Cortex of kidney (tissue), 1 donor: Measurements from ENCODE around the gene CCDC57.

Source experiments
- DNase-seq: peaks from one replicate; lab custom pipeline; 2025; lab: John Stamatoyannopoulos, UW

CCDC57 gene

DNA sequence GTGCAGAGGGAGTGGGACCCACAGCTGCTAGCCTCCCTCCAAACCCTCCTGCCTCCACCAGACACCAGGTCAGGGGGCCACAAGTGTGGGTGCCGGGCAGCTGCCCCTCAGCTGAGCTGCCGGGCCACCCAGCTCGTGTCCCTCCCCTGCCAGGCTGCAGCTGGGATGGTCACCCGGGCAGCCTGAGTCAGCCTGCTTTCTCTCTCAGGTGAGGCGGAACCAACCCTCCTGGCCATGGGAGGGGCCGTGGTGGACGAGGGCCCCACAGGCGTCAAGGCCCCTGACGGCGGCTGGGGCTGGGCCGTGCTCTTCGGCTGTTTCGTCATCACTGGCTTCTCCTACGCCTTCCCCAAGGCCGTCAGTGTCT, 23.1 kb upstream of the CCDC57 start:
- no peak for DNase-seq

DNA sequence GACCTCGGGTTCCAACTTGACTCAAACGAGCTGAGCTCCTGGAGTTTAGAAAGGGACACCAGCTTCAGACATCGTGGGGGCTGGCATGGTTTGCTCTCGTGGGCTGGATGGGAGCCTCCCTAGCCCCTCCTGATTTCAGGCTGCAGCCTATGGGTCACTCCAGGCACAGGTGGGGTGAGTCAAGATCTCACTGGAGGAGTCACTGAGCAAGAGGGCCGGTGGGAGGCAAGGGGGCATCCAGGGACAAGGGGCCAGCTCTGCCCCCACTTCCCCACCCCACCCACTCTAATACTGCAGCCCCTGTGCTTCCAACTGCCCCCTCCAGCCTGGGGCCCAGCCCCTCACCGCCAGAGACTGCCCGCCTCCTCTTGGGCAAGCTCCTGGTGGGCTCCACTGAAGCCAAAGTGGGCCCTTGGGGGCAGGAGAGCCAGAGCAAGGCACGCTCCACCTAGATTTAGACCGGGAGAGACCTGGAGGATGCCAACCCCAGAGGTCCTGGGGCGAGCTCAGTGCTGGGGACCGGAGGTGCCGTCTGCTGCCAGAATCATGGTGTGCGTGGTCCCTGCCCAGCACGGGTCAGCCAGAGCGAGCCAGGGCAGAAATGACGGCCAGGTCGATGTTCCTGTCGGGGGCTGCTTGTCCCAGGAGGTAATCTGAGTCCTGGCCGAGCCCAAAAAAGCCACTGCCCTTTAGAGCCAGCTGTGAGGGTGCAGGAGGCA, 22.6 kb upstream of the CCDC57 start:
- DNase-seq, result no peak

DNA sequence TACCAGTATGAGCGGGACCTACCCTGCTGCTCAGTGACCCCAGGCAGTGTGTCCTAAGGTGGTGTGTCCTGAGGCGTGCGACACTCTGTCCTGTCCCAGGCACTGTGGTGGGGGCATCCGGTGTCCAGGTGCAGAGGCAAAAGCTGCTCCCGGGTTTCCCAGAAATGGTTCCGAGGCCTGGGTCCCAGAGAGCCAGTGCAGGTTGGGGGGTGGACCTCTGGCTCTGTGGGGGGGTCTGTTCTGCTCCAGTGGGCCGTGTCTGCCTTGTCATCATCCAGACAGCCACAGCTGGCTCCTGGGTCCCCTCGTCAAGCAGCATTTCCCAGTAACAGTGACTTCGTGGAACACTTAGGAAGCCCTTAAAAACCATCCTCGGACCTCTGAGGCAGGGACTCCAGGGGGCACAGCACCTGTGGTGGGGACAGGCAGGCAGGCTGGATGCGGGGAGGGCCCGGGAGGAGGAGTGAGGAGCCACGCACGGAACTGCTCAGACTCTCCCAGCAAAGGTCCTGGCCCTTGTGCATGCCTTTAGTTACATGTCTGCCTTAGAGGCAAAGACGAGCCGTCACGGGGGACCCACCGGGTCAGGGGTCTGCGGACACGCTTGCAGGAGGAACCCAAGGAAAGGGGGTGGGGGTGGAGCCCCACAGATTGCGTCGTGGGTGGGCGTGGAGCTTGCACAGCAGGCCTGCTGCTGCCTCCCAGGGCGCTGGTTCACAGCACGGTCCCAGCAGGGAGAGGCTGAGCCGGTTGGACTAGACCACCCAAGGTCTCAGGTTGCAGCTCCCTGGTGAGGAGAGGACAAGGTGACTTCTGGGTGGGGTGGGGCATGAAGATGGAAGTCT, 21.8 kb upstream of the CCDC57 start:
- DNase-seq, result no peak

DNA sequence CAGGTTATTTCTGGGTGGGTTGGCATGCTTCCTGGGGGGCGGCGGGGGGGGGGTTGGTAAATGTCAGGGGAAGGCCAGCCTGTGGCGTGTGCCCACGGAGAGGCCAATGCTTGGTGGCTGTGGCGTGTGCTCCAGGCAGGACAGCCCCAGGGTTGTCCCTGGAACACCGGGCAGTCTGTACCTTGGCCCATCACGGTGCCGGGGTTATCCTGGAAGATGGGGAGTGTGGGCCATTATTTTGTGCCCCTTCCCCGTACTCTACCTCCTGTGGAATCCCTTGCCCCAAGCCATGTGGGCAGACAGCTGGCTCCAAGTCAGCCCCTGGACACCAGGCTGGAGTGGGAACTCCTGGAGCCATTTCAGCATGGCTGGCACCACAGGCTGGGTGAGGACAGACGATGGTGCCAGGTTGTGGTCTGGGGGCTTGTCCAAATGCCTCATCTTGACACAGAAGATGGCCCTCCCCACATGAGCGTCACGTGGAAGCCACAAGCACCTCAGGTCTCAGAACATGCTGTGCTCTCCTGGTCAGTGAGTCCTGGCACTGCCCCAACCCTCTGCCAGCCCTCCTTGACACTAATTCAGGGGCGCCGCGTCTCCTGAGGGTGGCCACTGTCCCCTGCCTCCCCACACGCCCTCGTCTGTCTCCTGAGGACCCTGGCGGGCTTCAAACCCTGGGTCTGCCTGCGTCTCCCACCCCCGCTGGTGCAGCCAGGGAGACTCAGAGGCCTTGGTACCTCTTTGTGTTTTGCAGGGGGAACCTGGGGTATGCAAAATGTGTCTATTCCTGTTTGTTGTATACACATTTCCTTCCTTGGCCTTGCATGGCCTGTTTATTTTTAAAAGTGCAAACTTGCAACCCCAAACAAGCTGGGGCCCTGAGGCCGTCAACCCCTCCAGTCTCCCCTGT, 20.5 kb upstream of the CCDC57 start:
- DNase-seq, result no peak

DNA sequence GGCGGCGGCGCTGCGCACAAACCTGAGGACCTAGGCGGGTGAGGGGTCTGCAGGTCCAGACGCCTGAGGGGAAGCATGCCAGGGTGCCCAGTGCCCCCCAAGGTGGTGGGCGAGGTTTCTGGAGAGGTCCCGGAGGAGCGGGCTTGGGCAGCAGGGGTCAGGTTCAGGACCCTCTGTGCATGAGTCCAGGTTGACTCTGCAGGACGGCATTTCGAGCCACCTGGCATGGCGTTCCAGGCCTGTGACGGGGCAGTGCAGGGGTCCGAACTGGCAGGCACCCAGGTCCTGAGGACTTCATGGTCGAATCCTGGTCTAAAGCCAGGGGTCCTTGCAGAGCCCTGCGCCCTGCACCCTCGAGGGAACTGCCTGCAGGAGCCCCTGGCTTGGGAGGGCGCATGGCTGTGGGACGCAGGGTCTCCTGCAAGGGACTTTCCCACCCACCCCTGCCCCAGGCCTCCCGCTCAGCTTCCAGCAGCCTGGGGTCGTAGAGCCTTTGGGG, 19.7 kb upstream of the CCDC57 start:
- no peak for DNase-seq

DNA sequence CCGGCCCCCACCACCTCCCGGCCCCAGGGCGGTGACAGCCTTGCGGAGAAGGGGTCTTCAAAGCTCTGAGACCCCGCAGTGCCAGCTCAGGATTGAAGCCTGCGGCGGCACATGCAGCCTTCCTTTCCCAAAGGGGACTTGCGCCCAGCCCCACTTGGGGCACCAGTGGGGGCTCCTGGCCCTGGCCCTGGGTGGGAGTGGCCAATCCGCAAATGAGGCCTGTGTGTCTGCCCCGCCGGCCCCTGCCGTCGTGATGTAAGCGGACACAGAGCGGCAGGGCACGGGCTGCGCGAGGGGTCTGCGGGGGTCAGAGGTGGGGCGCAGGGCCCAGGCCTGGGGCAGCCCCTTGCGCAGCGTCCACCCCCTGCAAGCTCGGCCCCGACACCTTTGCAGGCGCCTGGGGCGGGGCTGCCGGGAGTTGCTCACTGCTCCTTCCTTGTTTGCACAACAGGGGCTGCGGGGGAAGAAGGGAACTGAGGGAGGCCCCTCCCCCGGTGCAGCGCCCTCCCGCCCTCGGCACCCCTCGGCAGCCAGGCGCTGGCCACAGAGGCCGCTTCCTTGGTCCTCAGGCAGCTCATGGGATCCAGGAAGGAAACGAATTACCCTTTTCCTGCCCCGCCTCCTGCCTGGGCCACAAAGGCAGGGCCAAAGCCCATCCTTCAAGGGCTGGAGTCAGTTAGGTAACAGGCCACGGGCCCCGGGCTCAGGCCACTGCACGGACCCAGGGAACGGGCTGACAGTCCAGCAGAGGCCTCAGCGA, 19.1 kb upstream of the CCDC57 start:
- DNase-seq, result no peak

DNA sequence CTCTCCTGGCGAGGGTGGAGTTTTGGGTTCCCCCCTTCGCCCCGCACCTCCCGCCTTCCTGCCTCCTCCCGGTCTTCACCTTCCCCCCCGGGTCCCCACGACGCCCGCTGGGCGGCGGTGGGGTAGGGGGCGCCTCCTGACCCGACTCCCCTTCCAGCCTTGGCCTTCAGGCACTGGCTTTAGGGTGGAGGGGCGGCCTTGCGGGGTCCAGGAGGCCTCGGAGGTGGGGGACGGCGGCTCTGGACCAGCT, 18.6 kb upstream of the CCDC57 start:
- no peak for DNase-seq

DNA sequence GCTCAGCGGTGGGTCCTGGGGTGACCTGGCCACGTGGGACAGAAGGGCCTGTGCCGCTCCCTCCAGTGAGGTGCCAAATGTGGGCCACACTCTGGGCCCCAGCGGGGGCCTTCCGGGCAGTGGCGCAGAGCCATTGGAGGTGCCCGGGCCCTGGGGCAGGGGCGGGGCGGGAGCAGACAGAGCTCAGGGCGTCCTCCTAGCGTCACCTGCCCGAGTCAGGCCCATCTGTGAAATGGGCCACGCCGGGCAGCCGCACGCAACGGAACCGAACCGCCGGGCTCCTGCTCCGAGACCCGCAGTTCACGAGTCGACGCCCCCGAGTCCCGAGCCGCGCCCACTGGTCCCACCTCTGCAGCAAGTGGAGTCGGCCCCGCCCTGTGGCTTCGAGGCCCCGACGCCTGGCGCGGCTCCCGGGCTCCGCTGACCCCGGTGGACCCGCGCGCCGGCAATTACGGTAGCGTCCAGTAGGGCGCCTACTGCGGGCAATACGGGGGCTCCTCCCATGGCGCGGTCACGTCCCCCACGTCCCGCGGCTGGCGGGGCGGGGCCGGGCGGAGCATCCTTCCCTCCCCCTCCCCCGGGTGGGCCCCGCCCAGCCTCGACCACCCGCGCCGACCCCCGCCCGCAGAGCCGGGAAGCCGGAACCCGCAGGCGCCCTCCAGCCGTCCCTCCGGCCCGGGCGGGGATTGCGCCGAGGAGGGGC, 18.1 kb upstream of the CCDC57 start:
- DNase-seq, result no peak

DNA sequence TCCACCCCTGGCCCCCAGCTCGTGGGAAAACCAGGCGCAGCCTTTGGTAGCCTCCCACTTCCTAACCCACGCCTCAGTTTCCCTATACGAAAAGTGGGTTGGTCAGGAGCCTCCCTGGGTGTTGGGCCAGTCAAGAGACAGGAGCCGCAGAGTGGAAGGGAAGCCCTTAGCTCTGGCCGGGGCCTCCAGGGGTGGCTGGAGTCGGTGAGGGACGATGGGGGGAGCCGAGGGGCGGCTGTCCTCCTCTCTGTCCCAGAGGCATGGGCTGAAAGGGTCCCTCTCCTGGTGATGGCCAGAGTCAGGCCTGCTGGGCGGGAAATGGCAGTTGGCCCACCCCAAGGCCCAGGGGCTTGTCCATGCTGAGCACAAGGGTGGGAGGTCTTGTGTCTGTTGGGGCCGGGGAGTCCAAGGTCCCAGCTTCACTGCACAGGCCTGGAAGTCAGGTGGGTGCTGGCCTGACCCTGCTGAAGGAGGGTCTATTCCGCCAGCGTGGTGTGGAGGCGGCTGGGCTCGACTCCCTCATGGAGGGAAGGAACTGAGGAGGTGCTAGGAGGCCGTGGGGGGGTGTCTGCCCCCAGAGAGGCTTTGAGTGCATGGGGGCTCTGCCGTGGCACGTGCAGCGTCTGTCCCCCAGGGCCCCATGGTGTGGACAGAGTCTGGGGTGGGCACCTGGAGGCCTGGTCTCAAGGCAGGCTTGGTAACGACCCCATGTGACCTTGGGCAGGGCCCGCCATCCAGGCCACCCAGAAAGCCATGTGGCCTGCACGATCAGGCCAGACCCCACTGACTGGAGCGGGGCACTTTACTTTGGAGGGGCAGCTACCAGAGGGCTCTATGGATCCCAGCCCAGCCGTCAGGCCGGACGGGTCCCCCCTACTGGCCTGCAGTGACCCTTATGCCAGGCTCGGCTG, 17.3 kb upstream of the CCDC57 start:
- DNase-seq, result no peak

DNA sequence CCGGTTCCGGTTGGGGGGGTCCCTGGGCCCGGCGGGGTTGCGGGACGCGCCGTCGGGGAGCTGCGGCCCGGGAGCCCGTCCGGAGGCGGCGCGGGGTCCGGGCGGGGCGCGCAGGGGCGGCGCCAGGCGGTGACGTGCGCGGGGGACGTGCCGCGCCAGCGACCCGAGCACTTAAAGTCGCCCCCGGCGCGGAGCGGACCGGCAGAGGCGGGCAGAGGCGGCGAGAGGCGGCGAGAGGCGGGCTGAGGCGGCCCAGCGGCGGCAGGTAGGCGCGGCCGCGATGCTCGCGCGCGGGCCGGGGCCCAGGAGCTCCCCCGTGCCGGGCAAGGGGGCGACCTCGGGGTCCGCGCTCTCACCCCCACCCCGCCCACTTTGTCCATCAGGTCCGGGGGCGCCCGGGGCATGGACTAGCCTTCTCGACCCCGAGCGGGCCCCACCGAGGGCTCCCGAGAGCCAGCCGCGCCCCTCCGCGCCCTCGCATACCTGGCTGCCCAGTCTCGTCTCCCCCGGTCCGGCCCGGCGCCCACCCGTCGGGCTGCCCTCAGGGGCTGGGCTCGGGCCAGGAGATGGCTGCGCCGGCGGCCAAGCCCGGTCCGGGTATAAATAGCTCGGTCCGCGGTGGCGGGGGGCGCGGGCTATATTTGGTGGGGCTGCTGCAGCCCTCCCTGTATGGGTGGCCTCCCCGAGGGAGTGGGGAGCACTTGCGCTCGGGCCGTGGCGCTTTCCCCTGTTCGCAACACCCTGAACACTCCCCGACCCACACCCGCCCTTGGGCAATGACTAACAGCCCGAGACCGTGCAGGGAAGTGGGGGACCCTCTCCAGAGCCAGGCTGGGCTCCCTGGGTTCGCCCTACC, 16.4 kb upstream of the CCDC57 start, which contains the start of gene SLC16A3:
Gene SLC16A3, plus strand, starts transcription at position 201 of the 856 bp plus-strand sequence. CDS start 6,967 bp downstream, outside the sequence.
- DNase-seq, result no peak

DNA sequence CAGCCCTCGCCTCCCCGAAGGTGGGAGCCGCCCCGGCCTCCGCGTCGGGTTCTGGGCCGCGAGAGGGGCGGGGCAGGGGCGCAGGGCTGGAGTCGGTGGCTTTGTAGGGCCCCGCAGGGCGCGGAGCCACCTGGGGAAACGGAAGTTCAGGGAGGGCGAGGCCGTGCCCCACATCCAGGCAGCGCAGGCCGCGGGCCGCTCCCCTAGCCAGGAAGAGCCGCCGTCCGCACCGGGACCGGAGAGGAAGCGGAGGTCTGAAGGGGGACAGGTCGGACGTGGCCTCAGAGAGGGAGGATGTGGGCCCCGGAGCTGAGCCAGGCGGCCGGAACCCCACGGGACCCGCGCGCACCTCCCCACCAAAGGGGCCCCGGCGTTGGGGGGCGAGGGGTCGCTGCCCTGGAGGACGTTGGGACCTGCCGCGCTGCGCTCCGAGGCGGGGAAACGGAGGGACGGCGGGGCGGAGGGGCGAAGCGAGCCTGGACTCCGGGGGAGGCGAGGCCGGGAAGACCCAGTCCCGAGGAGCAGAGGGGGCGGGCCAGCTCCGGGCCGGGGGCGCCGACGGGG, 15.7 kb upstream of the CCDC57 start:
- DNase-seq, result no peak

DNA sequence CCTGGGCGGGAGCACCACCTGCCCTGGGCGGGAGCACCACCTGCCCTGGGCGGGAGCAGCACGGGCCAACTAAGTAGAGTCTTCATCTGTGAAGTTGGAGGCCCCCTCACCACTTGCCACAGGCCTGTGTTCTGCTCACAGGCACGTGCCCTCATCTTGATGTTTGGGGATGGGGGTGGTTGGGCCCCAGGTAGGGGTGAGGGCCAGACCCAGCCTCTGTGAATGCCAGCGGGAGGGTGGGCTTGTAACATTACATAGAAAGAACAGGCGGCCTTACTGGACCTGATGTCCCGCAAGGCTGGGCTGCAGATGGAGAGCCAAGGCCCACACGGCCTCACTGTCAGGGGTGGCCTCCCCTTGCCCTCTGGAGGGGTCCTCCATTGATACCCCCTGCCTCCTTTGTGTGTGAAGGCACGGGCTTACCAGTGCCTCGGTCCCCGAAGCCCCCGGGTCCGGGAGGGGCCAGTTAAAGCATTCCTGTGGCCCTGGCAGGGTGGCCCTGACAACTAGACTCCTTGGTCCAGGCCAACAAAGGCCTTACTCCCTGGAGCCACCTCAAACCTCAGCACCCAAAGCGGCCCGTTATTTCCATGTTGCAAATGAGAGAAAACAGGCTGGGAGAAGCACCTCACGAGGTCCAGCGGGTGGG, 15.1 kb upstream of the CCDC57 start:
- no peak for DNase-seq

DNA sequence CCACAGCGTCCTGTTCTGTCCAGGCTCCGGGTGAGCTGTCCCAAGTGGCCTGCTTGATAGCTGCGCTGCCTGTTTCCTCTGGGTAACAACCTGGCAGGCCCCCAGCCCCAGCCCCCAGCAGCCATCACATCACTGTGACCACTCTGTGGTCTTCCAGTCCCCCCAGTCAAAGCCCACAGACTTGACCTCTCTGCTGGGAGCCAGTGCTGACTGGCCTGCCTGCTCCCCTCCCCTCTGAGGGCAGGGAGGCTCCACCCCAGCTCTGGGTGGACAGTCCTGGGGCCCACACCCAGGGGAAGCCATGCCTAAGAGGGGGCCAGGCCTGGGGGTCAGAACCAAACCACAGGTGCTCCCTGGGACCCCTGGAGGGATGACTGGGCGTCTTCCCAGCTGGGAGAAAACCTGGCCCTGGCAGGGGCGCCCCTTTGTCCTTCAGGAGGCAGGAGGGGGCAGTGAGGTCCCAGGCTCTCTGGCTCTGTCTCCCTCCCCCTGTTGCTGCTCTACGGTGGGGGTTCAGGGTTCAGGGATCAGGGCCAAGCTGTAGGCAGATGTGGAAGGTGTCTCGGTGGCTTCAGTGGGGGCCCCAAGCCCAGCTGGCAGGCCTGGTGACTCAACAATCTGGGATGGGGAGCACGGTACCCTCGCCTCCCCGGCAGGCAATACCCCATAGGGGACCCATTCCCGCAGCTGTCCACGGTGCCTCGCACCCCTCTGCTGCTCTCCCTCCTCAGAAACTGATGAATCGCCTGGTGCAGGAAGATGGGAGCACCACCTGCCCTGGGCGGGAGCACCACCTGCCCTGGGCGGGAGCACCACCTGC, 14.4 kb upstream of the CCDC57 start:
- DNase-seq, result no peak

DNA sequence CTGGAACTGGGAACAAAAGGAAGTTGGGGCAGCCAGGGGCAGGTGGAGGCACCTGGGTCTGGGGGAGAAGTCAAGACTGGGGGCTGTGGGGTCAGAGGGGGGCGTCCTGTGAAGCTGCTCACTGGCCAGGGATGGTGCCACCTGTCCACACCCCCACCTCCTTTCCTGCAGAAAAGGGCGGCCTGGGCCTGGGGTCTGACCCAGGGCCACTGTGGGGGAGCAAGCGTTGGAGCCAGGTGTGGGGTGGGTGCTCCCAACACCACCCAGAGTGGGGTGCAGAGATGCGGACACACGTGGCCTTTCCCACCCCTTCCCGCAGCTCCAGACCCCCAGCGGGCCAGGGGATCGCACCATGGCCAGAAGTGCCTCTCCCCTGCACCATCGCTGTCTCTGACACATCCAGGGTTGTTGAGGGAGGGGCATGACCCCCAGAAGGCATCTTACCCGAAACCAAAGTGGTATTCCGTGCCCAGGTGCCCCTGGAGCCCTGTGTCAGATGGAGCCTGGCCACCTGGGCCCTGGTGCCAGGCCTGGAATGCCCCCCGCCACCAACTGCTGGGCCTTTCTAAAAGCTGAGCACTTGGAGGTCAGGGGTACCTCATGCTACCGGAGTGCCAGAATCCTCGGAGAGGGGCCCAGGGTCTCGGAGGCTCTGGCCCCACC, 13.6 kb upstream of the CCDC57 start:
- no peak for DNase-seq

DNA sequence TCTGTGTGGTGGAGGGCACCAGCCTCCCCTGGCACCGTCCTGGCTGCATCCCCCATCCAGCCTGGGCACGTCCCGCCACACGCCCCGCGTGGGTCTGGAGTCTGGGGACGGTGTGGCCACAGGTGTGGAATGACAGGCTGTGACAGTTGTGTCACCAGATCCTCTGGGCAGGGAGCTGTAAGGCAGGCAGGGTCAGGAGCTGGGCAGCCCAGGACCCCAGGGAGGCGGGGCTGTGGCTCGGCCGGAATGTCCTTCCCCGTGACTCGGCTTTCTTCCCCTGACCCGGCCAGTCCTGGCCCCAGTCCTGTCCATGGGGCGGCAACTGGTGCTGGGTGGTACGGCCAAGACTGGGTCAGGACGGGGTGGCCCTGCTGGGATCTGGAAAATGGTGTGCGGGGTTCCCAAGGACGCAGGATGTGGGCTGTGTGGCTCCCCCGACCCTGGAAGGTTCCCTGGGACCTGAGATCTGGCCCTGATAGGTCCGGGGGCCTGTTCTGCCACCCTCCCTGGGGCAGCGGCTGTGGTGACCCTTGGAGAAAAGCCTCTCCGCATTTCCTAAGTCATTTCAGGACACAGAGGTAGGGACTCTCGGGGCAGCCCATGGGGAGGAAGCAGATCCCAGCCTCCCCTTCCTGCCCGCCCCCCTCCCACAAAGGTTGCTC, 12.9 kb upstream of the CCDC57 start:
- DNase-seq, result no peak

DNA sequence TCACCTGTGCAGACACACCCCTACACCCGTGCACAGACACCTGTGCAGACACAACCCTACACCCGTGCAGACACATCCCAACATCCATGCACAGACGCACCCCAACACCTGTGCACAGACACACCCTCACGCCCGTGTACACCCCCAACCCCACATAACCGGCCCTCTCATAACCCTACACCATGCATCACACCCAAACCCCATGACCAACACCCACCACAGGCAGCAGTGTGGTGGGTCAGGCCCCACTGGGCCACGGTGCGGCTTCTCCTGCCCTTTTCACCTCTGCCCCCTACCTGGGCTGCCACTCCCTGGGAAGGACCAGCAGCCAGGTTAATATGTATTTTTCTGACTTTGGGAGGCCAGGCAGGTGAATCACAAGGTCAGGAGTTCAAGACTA, 12.0 kb upstream of the CCDC57 start:
- DNase-seq, result no peak
